Endodermal cell (in vitro differentiated cells): ENCODE measurements around the gene ACACA. TPM values are rescaled to one million over a fixed set of nuclear protein-coding genes. Genes with fewer than 3 reads are reported as not detected.
A peak's percentile ranks its signal among the peaks of the same experiment; 100 is the strongest.

Experiments
- DNase-seq: peaks from one replicate; pipeline ENCODE4 v3.0.0-alpha.2; 2017
- H3K27ac ChIP-seq: 2 replicates; pipeline ENCODE4 v1.5.1; 2013; ENCODE audit warnings: mild to moderate bottlenecking, low read depth, low read length, moderate library complexity
- H3K27me3 ChIP-seq: 2 replicates; pipeline ENCODE4 v1.6.1; 2013; ENCODE audit warnings: mild to moderate bottlenecking, low read length, moderate library complexity; ENCODE audit not compliant: insufficient read depth, control insufficient read depth, poor library complexity, severe bottlenecking
- H3K36me3 ChIP-seq: 2 replicates; pipeline ENCODE4 v1.7.0; 2013; ENCODE audit warnings: mild to moderate bottlenecking, low read length, moderate library complexity; ENCODE audit not compliant: control insufficient read depth, insufficient read depth
- H3K4me1 ChIP-seq: one replicate; pipeline ENCODE4 v1.7.0; 2013; ENCODE audit warnings: low read length; ENCODE audit not compliant: control insufficient read depth, insufficient read depth
- H3K4me3 ChIP-seq: 2 replicates; pipeline ENCODE4 v1.5.1; 2013; ENCODE audit warnings: mild to moderate bottlenecking, low read length, moderate library complexity
- H3K9ac ChIP-seq: 2 replicates; pipeline ENCODE4 v1.6.1; 2013; ENCODE audit warnings: mild to moderate bottlenecking, low read length, moderate library complexity; ENCODE audit not compliant: poor library complexity, severe bottlenecking; ENCODE audit errors: extremely low read depth
- H3K9me3 ChIP-seq: 2 replicates; pipeline ENCODE4 v1.6.1; 2013; ENCODE audit warnings: mild to moderate bottlenecking, low read length, moderate library complexity; ENCODE audit not compliant: control insufficient read depth
- H3K27ac Mint-ChIP-seq: 2 replicates; pipeline ENCODE4 v1.8.0; 2020; ENCODE audit warnings: mixed read lengths
- H3K27me3 Mint-ChIP-seq: 2 replicates; pipeline ENCODE4 v1.8.0; 2021; ENCODE audit warnings: mild to moderate bottlenecking, mixed read lengths; ENCODE audit not compliant: insufficient read depth
- H3K36me3 Mint-ChIP-seq: 2 replicates; pipeline ENCODE4 v1.8.0; 2020; ENCODE audit warnings: low read depth, mixed read lengths
- H3K4me1 Mint-ChIP-seq: 2 replicates; pipeline ENCODE4 v1.8.0; 2020; ENCODE audit warnings: mixed read lengths
- H3K4me3 Mint-ChIP-seq: 2 replicates; pipeline ENCODE4 v1.8.0; 2020; ENCODE audit warnings: mild to moderate bottlenecking, moderate library complexity, mixed read lengths
- H3K9me3 Mint-ChIP-seq: 2 replicates; pipeline ENCODE4 v1.8.0; 2020; ENCODE audit warnings: mild to moderate bottlenecking, mixed read lengths
- WGBS, 2 experiments: methylation state at CpG; one replicate each; pipeline versions ENCODE4 v1.1.5 to v1.1.7; 2013; ENCODE audit warnings: missing lambda C conversion rate in 2 of 2, mixed read lengths in 1 of 2; ENCODE audit not compliant: insufficient coverage in 1 of 2, insufficient read length in 1 of 2; 5-methylcytosine and 5-hydroxymethylcytosine counted together
- total RNA-seq, 2 donors: library from RNA; stranded (reverse); fragmentation: NEBNext Ultra II Directional in 1 of 2; extraction: Animal tissue kit (Norgen Biotek cat#: 25700) in 1 of 2; gene quantifications; 2 replicates in 1 of 2; 3 replicates in 1 of 2; pipeline ENCODE4 v1.2.1, GENCODE V29; 2021
- TF ChIP-seq, protein P1 (sequence below): fragments of 200-600 bp; sonication (generic); conservative IDR thresholded peaks from 2 replicates; pipeline ENCODE4 v1.5.0; 2021; ENCODE audit warnings: antibody characterized with exemption, mild to moderate bottlenecking

ACACA gene
- total RNA-seq, 2 donors from 2014 or later: 66.7 to 68.6 TPM

DNA sequence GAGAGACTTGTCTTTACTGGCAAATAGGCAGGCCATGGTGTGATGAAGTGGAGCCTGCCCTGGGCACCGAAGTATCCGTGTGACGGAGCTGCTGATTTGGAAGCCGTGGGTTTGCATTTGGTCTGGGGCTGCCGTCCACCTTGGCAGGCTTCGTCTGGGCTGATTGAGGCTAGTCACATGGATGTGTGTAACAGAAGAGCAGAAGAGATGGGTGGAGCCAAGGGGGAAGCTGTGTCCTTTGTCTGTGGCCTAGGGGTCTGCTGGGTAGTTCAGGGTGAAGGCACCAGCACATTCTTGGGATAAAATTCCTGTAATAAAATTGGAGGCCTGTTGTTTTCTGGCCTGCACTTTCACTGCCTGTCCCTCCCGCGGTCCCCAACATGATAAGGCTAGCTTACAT lies 351.7 kb downstream of the ACACA start:
- Histone ChIP-seq H3K4me3 (no peak overlapping the region), H3K36me3 (peaks cover 41% of the 10 kb centered on the region), H3K4me1 (no peaks in the 10 kb centered on the region), H3K27ac (peak overlapping the region; percentile 38), H3K9me3 (no peaks in the 10 kb centered on the region), H3K9ac (no peak overlapping the region), H3K27me3 (no peaks in the 10 kb centered on the region)
- no peak overlapping the region for H3K4me3 Mint-ChIP-seq
- H3K27me3 Mint-ChIP-seq: no peaks in the 10 kb centered on the region
- TF ChIP-seq, protein P1, sequence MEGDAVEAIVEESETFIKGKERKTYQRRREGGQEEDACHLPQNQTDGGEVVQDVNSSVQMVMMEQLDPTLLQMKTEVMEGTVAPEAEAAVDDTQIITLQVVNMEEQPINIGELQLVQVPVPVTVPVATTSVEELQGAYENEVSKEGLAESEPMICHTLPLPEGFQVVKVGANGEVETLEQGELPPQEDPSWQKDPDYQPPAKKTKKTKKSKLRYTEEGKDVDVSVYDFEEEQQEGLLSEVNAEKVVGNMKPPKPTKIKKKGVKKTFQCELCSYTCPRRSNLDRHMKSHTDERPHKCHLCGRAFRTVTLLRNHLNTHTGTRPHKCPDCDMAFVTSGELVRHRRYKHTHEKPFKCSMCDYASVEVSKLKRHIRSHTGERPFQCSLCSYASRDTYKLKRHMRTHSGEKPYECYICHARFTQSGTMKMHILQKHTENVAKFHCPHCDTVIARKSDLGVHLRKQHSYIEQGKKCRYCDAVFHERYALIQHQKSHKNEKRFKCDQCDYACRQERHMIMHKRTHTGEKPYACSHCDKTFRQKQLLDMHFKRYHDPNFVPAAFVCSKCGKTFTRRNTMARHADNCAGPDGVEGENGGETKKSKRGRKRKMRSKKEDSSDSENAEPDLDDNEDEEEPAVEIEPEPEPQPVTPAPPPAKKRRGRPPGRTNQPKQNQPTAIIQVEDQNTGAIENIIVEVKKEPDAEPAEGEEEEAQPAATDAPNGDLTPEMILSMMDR: no peak
- no peak for DNase-seq
- H3K4me1 Mint-ChIP-seq: no peaks in the 10 kb centered on the region
- peaks cover 33% of the 10 kb centered on the region for H3K36me3 Mint-ChIP-seq
- H3K27ac Mint-ChIP-seq: peak overlapping the region; percentile 53
- H3K9me3 Mint-ChIP-seq: no peaks in the 10 kb centered on the region
- 82 to 92% methylated on average over 3 to 8 of the region's 8 CpGs for WGBS, 2 experiments

DNA sequence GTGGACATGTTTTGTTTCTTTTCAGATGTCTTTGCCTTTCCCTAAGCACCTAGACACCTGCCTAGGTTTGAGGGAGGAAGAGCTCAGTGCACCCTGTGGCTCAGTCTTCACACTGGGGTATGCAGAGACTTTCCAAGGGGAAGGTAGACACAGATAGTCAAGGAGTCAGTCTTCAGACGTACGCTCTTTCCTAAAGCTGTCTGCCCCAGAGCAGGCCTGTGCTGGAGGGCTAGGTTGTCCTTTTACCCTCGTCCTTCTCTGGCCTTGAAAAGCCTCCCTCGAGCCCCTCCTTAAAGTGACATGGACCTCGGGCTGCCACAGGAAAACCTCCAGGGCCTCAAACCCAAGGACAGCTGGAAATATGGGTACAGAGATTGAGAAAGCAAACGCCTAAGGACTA lies 354.2 kb downstream of the ACACA start:
- H3K4me3 Mint-ChIP-seq: no peak overlapping the region

DNA sequence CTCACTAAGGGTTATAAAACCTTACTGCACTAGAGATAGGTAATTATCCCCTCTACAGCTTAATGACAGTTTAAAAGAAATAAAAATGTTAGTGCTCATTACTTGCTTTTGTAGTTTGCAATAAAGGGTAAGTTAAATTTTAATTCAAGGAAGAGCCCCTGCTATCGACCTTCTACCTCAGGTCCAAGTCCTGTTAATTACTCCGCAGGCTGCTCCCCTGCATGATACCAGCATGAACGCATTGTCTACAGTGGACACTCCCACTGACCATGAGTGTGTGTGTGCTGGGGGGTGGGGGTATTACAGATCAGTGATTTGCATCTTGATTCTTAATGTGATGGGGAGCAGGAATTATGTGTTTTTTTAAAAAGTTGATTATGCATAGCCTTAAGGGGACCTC lies 354.8 kb downstream of the ACACA start:
- no peaks in the 10 kb centered on the region for H3K9me3 ChIP-seq
- Mint-ChIP-seq H3K4me1 (peaks cover 10% of the 10 kb centered on the region), H3K4me3 (no peak overlapping the region), H3K27me3 (no peaks in the 10 kb centered on the region), H3K27ac (peak overlapping the region; percentile 60), H3K36me3 (peaks cover 37% of the 10 kb centered on the region), H3K9me3 (no peaks in the 10 kb centered on the region)
- 93 to 98% methylated on average over 3 of the region's 3 CpGs for WGBS, 2 experiments
- TF ChIP-seq, protein P1: no peak
- no peak overlapping the region for H3K9ac ChIP-seq
- H3K4me1 ChIP-seq: no peaks in the 10 kb centered on the region
- no peaks in the 10 kb centered on the region for H3K27me3 ChIP-seq
- DNase-seq: no peak
- no peak overlapping the region for H3K27ac ChIP-seq
- H3K36me3 ChIP-seq: peaks cover 43% of the 10 kb centered on the region
- no peak overlapping the region for H3K4me3 ChIP-seq

More for the DNA sequence above, 354.2 kb downstream of the ACACA start:
- peak overlapping the region; percentile 60 for H3K27ac Mint-ChIP-seq
- Histone ChIP-seq H3K4me3 (no peak overlapping the region), H3K27me3 (no peaks in the 10 kb centered on the region), H3K9me3 (no peaks in the 10 kb centered on the region), H3K27ac (no peak overlapping the region), H3K36me3 (peaks cover 46% of the 10 kb centered on the region), H3K9ac (no peak overlapping the region), H3K4me1 (no peaks in the 10 kb centered on the region)
- WGBS, 2 experiments: 93% methylated on average over 6 of the region's 6 CpGs
- no peaks in the 10 kb centered on the region for H3K9me3 Mint-ChIP-seq
- TF ChIP-seq, protein P1: no peak
- H3K4me1 Mint-ChIP-seq: peaks cover 4% of the 10 kb centered on the region
- no peaks in the 10 kb centered on the region for H3K27me3 Mint-ChIP-seq
- DNase-seq: no peak
- H3K36me3 Mint-ChIP-seq: peaks cover 41% of the 10 kb centered on the region
